GM21717 (cell line): ENCODE measurements around the gene RWDD3.

Experiments used
- ATAC-seq: cut with Tn5 transposase; IDR thresholded peaks from one replicate; pipeline ENCODE4 v1.9.1; 2021; ENCODE audit warnings: mild to moderate bottlenecking, moderate library complexity; ENCODE audit not compliant: unreplicated experiment

The RWDD3 gene

GRCh38 chr1:95281781-95282517, 47.9 kb downstream of the RWDD3 start:
- no peak for ATAC-seq

- ATAC-seq, result no peak
Observed at GRCh38 chr1:95282518-95282895, 48.5 kb downstream of the RWDD3 start.

- ATAC-seq, result no peak
Observed at GRCh38 chr1:95284420-95284819, 50.4 kb downstream of the RWDD3 start.

GRCh38 chr1:95286479-95286878, 52.5 kb downstream of the RWDD3 start:
- no peak for ATAC-seq

- no peak for ATAC-seq
Observed at GRCh38 chr1:95287081-95287480, 53.1 kb downstream of the RWDD3 start.

- no peak for ATAC-seq
Observed at GRCh38 chr1:95287825-95288224, 53.8 kb downstream of the RWDD3 start.
